Muscle layer of colon (tissue), 2 donors: ENCODE data around the gene KLF17.
"Not testable (repeated sequence)": the region's sequence is repeated elsewhere in the genome, so short reads cannot be mapped to it uniquely, and the experiment has no call there.

Experiments
- H3K27ac ChIP-seq: one replicate; pipeline ENCODE4 v1.7.0; 2013; ENCODE audit warnings: low read depth, mild to moderate bottlenecking, low read length, moderate library complexity
- H3K27me3 ChIP-seq, 2 donors: one replicate each; pipeline ENCODE4 v1.7.0; 2013; ENCODE audit warnings: low read length in 2 of 2, mild to moderate bottlenecking in 2 of 2; ENCODE audit not compliant: insufficient read depth in 2 of 2, control insufficient read depth in 1 of 2
- H3K36me3 ChIP-seq: one replicate; pipeline ENCODE4 v1.7.0; 2013; ENCODE audit warnings: mild to moderate bottlenecking, low read length; ENCODE audit not compliant: insufficient read depth
- H3K4me1 ChIP-seq: one replicate; pipeline ENCODE4 v1.7.0; 2013; ENCODE audit warnings: mild to moderate bottlenecking, low read length; ENCODE audit not compliant: insufficient read depth
- H3K4me3 ChIP-seq, 2 donors: one replicate each; pipeline ENCODE4 v1.7.0; 2013; ENCODE audit warnings: low read length in 2 of 2, low read depth in 1 of 2, mild to moderate bottlenecking in 1 of 2, moderate library complexity in 1 of 2
- H3K9ac ChIP-seq: one replicate; pipeline ENCODE4 v1.7.0; 2013; ENCODE audit warnings: low read length
- H3K9me3 ChIP-seq: one replicate; pipeline ENCODE4 v1.7.0; 2013; ENCODE audit warnings: mild to moderate bottlenecking, low read length
- donor health status: abdominal sarcoma.
- donor health status: Adenocarcinoma of cecum.

Gene KLF17

GRCh38 chr1:44112486-44112885 lies 6.1 kb upstream of the KLF17 start:
- Histone ChIP-seq H3K9ac (no peak overlapping the region), H3K27me3 (no peaks in the 10 kb centered on the region), H3K4me3 (no peak overlapping the region), H3K4me1 (no peaks in the 10 kb centered on the region), H3K9me3 (no peaks in the 10 kb centered on the region), H3K27ac (no peak overlapping the region), H3K36me3 (no peaks in the 10 kb centered on the region)

- no peaks in the 10 kb centered on the region for H3K27me3 ChIP-seq
- H3K36me3 ChIP-seq = no peaks in the 10 kb centered on the region
- no peaks in the 10 kb centered on the region for H3K4me1 ChIP-seq
- no peak overlapping the region for H3K27ac ChIP-seq
- H3K9me3 ChIP-seq = no peaks in the 10 kb centered on the region
- H3K4me3 ChIP-seq = no peak overlapping the region
- H3K9ac ChIP-seq = no peak overlapping the region
Observed at GRCh38 chr1:44113095-44113609, 5.5 kb upstream of the KLF17 start.

GRCh38 chr1:44114098-44114497 lies 4.5 kb upstream of the KLF17 start:
- no peak overlapping the region for H3K4me3 ChIP-seq
- no peaks in the 10 kb centered on the region for H3K9me3 ChIP-seq
- no peaks in the 10 kb centered on the region for H3K27me3 ChIP-seq
- no peaks in the 10 kb centered on the region for H3K36me3 ChIP-seq
- no peaks in the 10 kb centered on the region for H3K4me1 ChIP-seq
- H3K27ac ChIP-seq = no peak overlapping the region
- H3K9ac ChIP-seq = no peak overlapping the region

- H3K36me3 ChIP-seq, H3K27me3 ChIP-seq, H3K4me1 ChIP-seq, H3K9ac ChIP-seq, H3K27ac ChIP-seq, H3K4me3 ChIP-seq, H3K9me3 ChIP-seq: not testable (repeated sequence)
Observed at GRCh38 chr1:44117272-44117671, 1.3 kb upstream of the KLF17 start.

- Histone ChIP-seq H3K36me3 (no peaks in the 10 kb centered on the region), H3K9ac (no peak overlapping the region), H3K9me3 (no peaks in the 10 kb centered on the region), H3K4me3 (no peak overlapping the region), H3K4me1 (no peaks in the 10 kb centered on the region), H3K27ac (no peak overlapping the region), H3K27me3 (no peaks in the 10 kb centered on the region)
Observed at GRCh38 chr1:44119525-44119924, 904 bp downstream of the KLF17 start.

GRCh38 chr1:44120398-44120949 lies 1.9 kb downstream of the KLF17 start:
- Histone ChIP-seq H3K4me1 (no peaks in the 10 kb centered on the region), H3K9me3 (no peaks in the 10 kb centered on the region), H3K4me3 (no peak overlapping the region), H3K27ac (no peak overlapping the region), H3K9ac (no peak overlapping the region), H3K27me3 (no peaks in the 10 kb centered on the region), H3K36me3 (no peaks in the 10 kb centered on the region)

- Histone ChIP-seq H3K4me1 (no peaks in the 10 kb centered on the region), H3K27ac (no peak overlapping the region), H3K36me3 (no peaks in the 10 kb centered on the region), H3K9me3 (no peaks in the 10 kb centered on the region), H3K4me3 (no peak overlapping the region), H3K27me3 (no peaks in the 10 kb centered on the region), H3K9ac (no peak overlapping the region)
Observed at GRCh38 chr1:44129616-44130500, 11.2 kb downstream of the KLF17 start.

GRCh38 chr1:44131411-44131810 lies 12.8 kb downstream of the KLF17 start:
- Histone ChIP-seq H3K9me3 (no peaks in the 10 kb centered on the region), H3K27me3 (no peaks in the 10 kb centered on the region), H3K4me3 (no peak overlapping the region), H3K4me1 (no peaks in the 10 kb centered on the region), H3K9ac (no peak overlapping the region), H3K36me3 (no peaks in the 10 kb centered on the region), H3K27ac (no peak overlapping the region)

GRCh38 chr1:44134071-44134920 lies 15.7 kb downstream of the KLF17 start:
- no peaks in the 10 kb centered on the region for H3K27me3 ChIP-seq
- H3K9ac ChIP-seq = no peak overlapping the region
- H3K4me3 ChIP-seq = no peak overlapping the region
- no peaks in the 10 kb centered on the region for H3K36me3 ChIP-seq
- no peaks in the 10 kb centered on the region for H3K9me3 ChIP-seq
- H3K4me1 ChIP-seq = no peaks in the 10 kb centered on the region
- H3K27ac ChIP-seq = no peak overlapping the region

- Histone ChIP-seq H3K27me3 (no peaks in the 10 kb centered on the region), H3K9me3 (no peaks in the 10 kb centered on the region)
Observed at GRCh38 chr1:44135886-44136285, 17.3 kb downstream of the KLF17 start.

GRCh38 chr1:44138239-44138638 lies 19.6 kb downstream of the KLF17 start:
- H3K27ac ChIP-seq = no peak overlapping the region
- H3K9me3 ChIP-seq = no peaks in the 10 kb centered on the region
- H3K27me3 ChIP-seq = no peaks in the 10 kb centered on the region
- H3K4me1 ChIP-seq = no peaks in the 10 kb centered on the region
- H3K36me3 ChIP-seq = no peaks in the 10 kb centered on the region
- no peak overlapping the region for H3K9ac ChIP-seq
- no peak overlapping the region for H3K4me3 ChIP-seq

More at GRCh38 chr1:44135886-44136285, 17.3 kb downstream of the KLF17 start:
- no peaks in the 10 kb centered on the region for H3K4me1 ChIP-seq
- H3K4me3 ChIP-seq = no peak overlapping the region
- H3K36me3 ChIP-seq = no peaks in the 10 kb centered on the region
- no peak overlapping the region for H3K27ac ChIP-seq
- H3K9ac ChIP-seq = no peak overlapping the region
